CD4-positive, alpha-beta T cell (primary cell): ENCODE measurements around the gene BANP. TPM values are rescaled to one million over a fixed set of nuclear protein-coding genes. Genes with fewer than 3 reads are reported as not detected.
"Not testable (repeated sequence)": the region's sequence is repeated elsewhere in the genome, so short reads cannot be mapped to it uniquely, and the experiment has no call there.

Experiments used
- ATAC-seq: fragments of 200-7000 bp; cut with Tn5 transposase; one replicate; pipeline ENCODE4 v1.10.0; 2022; ENCODE audit warnings: mild to moderate bottlenecking; ENCODE audit not compliant: poor library complexity
- CTCF ChIA-PET: fragments of 350-600 bp; sonication (Branson Sonifier 250); formaldehyde crosslinking; loops from one replicate; lab custom pipeline; 2021; ENCODE audit warnings: antibody characterized with exemption, inconsistent platforms; lab: Charles Lee
- POLR2A ChIA-PET: fragments of 350-600 bp; sonication (Branson Sonifier 250); formaldehyde crosslinking; loops from one replicate; lab custom pipeline; 2021; ENCODE audit warnings: antibody characterized with exemption, inconsistent platforms; lab: Charles Lee
- DNase-seq, 14 experiments: peaks; one replicate each; pipeline ENCODE4 v3.0.0-alpha.2; 2013 to 2020; ENCODE audit warnings: mixed read lengths in 2 of 14
- H3K27ac ChIP-seq, 2 donors: one replicate each; pipeline versions ENCODE4 v1.5.1 to v1.7.0; 2013; ENCODE audit warnings: low read length in 2 of 2, low read depth in 1 of 2, mild to moderate bottlenecking in 1 of 2
- H3K27me3 ChIP-seq, 2 experiments: 1 replicate in 1 of 2; 2 replicates in 1 of 2; pipeline versions ENCODE4 v1.6.1 to v1.7.0; 2013; ENCODE audit warnings: low read length in 2 of 2, control low read depth in 1 of 2, mild to moderate bottlenecking in 1 of 2, moderate library complexity in 1 of 2; ENCODE audit not compliant: insufficient read depth in 2 of 2, control insufficient read depth in 1 of 2
- H3K36me3 ChIP-seq: one replicate; pipeline ENCODE4 v1.6.1; 2013; ENCODE audit warnings: low read length, control low read depth; ENCODE audit not compliant: insufficient read depth
- H3K4me1 ChIP-seq: one replicate; pipeline ENCODE4 v1.6.1; 2013; ENCODE audit warnings: low read length, control low read depth; ENCODE audit not compliant: insufficient read depth
- H3K4me3 ChIP-seq: one replicate; pipeline ENCODE4 v1.5.1; 2013; ENCODE audit warnings: mild to moderate bottlenecking, low read length, moderate library complexity
- H3K9me3 ChIP-seq, 2 experiments: 1 replicate in 1 of 2; 2 replicates in 1 of 2; pipeline versions ENCODE4 v1.6.1 to v1.7.0; 2013; ENCODE audit warnings: low read length in 2 of 2, mild to moderate bottlenecking in 2 of 2, control low read depth in 1 of 2, moderate library complexity in 1 of 2; ENCODE audit not compliant: control insufficient read depth in 1 of 2, insufficient read depth in 1 of 2
- H3K27ac Mint-ChIP-seq: one replicate; pipeline ENCODE4 v1.8.0; 2020; ENCODE audit warnings: mixed read lengths
- H3K27me3 Mint-ChIP-seq: one replicate; pipeline ENCODE4 v1.8.0; 2021; ENCODE audit warnings: mixed read lengths
- H3K36me3 Mint-ChIP-seq: one replicate; pipeline ENCODE4 v1.8.0; 2021; ENCODE audit warnings: low read depth, mixed read lengths
- H3K4me1 Mint-ChIP-seq: one replicate; pipeline ENCODE4 v1.8.0; 2021; ENCODE audit warnings: low read depth, mixed read lengths
- H3K4me3 Mint-ChIP-seq: one replicate; pipeline ENCODE4 v1.8.0; 2020; ENCODE audit warnings: mild to moderate bottlenecking, mixed read lengths
- H3K9me3 Mint-ChIP-seq: one replicate; pipeline ENCODE4 v1.8.0; 2020; ENCODE audit warnings: mixed read lengths
- CTCF ChIP-seq: fragments of 200-600 bp; IDR thresholded peaks from one replicate; pipeline ENCODE4 v1.8.0; 2022; ENCODE audit warnings: antibody characterized with exemption, mild to moderate bottlenecking
- intact Hi-C, 2 experiments: fragments of 100-400 bp; cut with DNase I in 1 of 2; cut with micrococcal nuclease in 1 of 2; formaldehyde crosslinking; loops; one replicate each; pipeline versions ENCODE4 v1.15.1 to v1.9.0; 2023 to 2025; cut with DNase I, micrococcal nuclease
- total RNA-seq, 174 experiments: library from RNA in 2 of 174; stranded (reverse) in 2 of 174; gene quantifications; one replicate each; pipeline ENCODE4 v1.2.3 and lab custom pipeline; 2021 to 2026

BANP gene
- total RNA-seq, 2 experiments from 2014 or later: 57.5 to 58.6 TPM

GRCh38 chr16:87982581-87983041, 31.4 kb downstream of the BANP start:
- intact Hi-C loops: no loop called here
- ChIA-PET CTCF (no interaction called here), POLR2A (no interaction called here)
- H3K36me3 Mint-ChIP-seq: peaks cover 72% of the 10 kb centered on the region
- Histone ChIP-seq H3K36me3 (peaks cover 37% of the 10 kb centered on the region), H3K27ac (no peak overlapping the region), H3K4me1 (peaks cover 7% of the 10 kb centered on the region), H3K4me3 (no peak overlapping the region), H3K9me3 (no peaks in the 10 kb centered on the region), H3K27me3 (no peaks in the 10 kb centered on the region)
- H3K4me1 Mint-ChIP-seq: peaks cover 32% of the 10 kb centered on the region
- H3K27ac Mint-ChIP-seq: no peak overlapping the region
- DNase-seq (no peak), ATAC-seq (no peak)
- no peak overlapping the region for H3K4me3 Mint-ChIP-seq
- no peaks in the 10 kb centered on the region for H3K9me3 Mint-ChIP-seq
- no peaks in the 10 kb centered on the region for H3K27me3 Mint-ChIP-seq
- TF ChIP-seq CTCF: no peak

- Mint-ChIP-seq H3K36me3 (peaks cover 78% of the 10 kb centered on the region), H3K4me1 (peaks cover 32% of the 10 kb centered on the region)
- H3K4me3 ChIP-seq, ATAC-seq, H3K9me3 Mint-ChIP-seq, H3K4me1 ChIP-seq, POLR2A ChIA-PET, H3K27me3 Mint-ChIP-seq, H3K27me3 ChIP-seq, DNase-seq, H3K4me3 Mint-ChIP-seq, H3K9me3 ChIP-seq, H3K27ac Mint-ChIP-seq, intact Hi-C loops, H3K27ac ChIP-seq, CTCF ChIA-PET: not testable (repeated sequence)
- H3K36me3 ChIP-seq: peaks cover 39% of the 10 kb centered on the region
Observed at GRCh38 chr16:87983072-87983736, 32.0 kb downstream of the BANP start.

- H3K4me1 Mint-ChIP-seq: peaks cover 31% of the 10 kb centered on the region
- H3K27me3 Mint-ChIP-seq, ATAC-seq, CTCF ChIA-PET, intact Hi-C loops, H3K27me3 ChIP-seq, H3K4me3 Mint-ChIP-seq, H3K27ac Mint-ChIP-seq, H3K27ac ChIP-seq, H3K9me3 Mint-ChIP-seq, H3K9me3 ChIP-seq, H3K4me3 ChIP-seq, POLR2A ChIA-PET, H3K4me1 ChIP-seq: not testable (repeated sequence)
- peak in 1 of 14 experiments; percentile 29 for DNase-seq
- peaks cover 34% of the 10 kb centered on the region for H3K36me3 ChIP-seq
- H3K36me3 Mint-ChIP-seq: peaks cover 82% of the 10 kb centered on the region
Observed at GRCh38 chr16:87983737-87984097, 32.5 kb downstream of the BANP start.

- H3K4me1 ChIP-seq, intact Hi-C loops, H3K27ac Mint-ChIP-seq, H3K4me3 ChIP-seq, H3K9me3 ChIP-seq, H3K27me3 ChIP-seq, H3K9me3 Mint-ChIP-seq, CTCF ChIA-PET, H3K27ac ChIP-seq, DNase-seq, ATAC-seq, H3K4me3 Mint-ChIP-seq, H3K27me3 Mint-ChIP-seq, POLR2A ChIA-PET: not testable (repeated sequence)
- H3K36me3 ChIP-seq: peaks cover 31% of the 10 kb centered on the region
- H3K36me3 Mint-ChIP-seq: peaks cover 82% of the 10 kb centered on the region
- peaks cover 27% of the 10 kb centered on the region for H3K4me1 Mint-ChIP-seq
Observed at GRCh38 chr16:87984180-87984579, 32.9 kb downstream of the BANP start.
